ENCODE data around the gene KAT14.
"Not testable (repeated sequence)": the region's sequence is repeated elsewhere in the genome, so short reads cannot be mapped to it uniquely, and the experiment has no call there.

KAT14 gene

DNA sequence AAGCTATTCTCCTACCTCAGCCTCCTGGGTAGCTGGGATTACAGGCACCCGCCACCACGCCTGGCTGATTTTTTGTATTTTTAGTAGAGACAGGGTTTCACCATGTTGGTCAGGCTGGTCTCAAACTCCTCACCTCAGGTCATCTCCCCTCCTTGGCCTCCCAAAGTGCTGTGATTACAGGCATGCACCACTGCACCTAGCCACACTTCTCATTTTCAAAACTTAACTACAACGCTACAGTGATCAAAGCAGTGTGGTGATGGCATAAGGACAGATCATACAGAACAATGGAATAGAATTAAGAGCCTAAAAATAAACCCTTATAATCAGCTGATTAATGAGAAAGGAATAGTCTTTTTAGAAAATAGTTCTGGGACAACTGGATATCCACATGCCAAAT, 66.0 kb downstream of the KAT14 start:
- DNase-seq (ENCODE audit: insufficient read length, low spot score); FAIRE-seq: not testable (repeated sequence)

DNA sequence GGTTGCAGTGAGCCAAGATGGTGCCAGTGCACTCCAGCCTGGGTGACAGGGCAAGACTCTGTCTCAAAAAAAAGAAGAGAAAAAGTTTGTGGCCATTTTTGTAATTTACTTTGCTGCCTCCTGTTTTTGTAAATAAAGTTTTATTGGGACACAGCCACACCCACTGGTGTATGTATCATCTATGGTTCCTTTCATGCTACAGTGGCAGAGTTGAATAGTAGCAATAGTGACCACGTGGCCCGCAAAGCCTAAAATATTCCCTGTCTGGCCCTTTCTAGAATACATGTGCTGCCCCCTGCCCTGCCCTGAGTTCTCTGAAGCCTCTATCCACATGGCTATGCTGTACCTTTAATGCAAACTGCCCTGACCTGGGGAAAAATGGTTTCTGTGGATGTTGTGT, 75.3 kb downstream of the KAT14 start:
- no peak for FAIRE-seq
- DNase-seq (ENCODE audit: insufficient read length, low spot score), result no peak

DNA sequence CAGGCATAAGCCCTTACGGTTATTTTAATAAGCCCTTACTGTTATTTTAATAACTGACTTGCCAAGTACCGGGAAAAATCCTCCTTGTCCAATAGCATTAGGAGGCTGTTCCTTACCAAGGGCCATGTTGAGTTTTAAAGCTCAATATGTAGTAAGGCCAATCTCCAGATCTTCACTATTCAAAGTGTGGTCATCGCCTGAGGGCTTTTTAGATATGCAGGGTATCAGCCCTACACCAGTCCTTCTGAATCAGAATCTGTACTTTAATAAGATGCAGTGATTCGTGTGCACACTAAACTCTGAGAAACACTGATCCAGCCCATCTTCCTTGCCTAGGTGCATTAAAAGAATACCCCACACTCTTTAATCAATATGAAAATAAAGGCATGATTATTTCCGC, 77.9 kb downstream of the KAT14 start:
- DNase-seq (ENCODE audit: insufficient read length, low spot score), result no peak
- no peak for FAIRE-seq

DNA sequence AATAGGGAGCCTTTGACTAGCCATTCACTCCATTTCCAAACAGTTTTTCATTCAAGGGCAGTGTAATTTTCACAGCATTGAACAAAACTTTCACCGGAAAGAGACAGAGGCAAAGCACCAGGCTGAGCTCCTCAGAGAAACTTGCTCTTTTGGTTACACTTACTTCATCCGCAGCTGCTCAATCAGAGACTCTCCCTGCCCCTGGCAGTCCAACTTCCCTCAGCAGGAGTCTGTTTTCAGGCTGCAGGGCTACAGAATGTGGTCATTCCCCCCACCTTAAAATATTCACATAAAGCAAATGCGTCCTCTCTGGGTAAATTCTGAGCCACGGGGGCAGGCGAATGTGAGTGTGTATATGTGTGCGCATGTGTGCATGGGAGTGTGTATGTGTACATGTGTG, 80.6 kb downstream of the KAT14 start:
- DNase-seq (ENCODE audit: insufficient read length, low spot score) (no peak), FAIRE-seq (no peak)

DNA sequence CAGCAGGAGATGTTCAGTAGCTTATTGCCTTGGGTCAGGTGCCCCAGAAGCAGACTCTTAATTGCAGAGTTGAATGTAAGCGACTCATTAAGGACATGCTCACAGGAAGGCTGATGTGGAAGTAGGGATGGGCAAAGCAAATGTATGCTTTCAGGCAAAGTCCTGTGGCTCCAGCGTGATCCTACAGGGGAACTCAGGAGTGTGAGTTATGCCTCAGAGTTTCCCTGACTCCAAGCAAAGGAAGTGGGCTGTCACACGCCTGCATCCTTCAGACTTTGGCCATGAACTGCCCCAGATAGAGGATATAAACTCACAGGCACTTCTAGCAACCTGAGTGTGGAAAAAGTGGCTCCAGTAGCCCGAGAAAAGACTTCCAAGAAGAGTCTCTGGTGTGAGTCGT, 85.7 kb downstream of the KAT14 start:
- DNase-seq (ENCODE audit: insufficient read length, low spot score), result no peak
- no peak for FAIRE-seq

DNA sequence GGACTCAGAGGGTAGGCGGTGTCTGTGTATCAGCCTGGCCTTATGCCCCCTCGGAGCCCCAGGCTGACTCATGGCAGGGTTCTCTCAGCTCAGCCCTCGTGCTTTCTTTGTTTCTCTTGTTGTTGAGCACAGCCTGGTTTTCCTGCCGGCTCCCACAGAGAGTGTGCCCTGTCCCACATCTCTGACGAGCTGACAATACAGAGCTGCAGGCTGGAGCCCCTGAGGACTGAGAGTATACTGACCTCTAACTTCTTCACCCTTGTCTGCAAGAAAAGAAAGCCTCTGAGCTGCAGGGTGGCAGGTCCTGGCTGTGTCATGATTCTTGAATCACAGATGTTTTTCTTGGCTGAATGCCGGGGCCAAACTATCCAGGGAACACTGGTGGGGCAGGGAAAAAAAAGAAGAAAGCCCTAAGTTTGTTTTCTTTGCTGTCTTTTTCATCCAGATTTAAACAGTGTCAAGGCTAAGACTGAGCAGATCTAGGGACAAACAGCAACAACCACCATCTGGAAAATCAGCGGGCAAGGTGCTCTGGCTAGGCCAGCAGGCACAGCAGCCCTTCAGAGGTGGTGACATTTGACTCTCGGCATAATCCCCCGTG, 87.4 kb downstream of the KAT14 start:
- FAIRE-seq (no peak), DNase-seq (ENCODE audit: insufficient read length, low spot score) (peak; percentile 31)

DNA sequence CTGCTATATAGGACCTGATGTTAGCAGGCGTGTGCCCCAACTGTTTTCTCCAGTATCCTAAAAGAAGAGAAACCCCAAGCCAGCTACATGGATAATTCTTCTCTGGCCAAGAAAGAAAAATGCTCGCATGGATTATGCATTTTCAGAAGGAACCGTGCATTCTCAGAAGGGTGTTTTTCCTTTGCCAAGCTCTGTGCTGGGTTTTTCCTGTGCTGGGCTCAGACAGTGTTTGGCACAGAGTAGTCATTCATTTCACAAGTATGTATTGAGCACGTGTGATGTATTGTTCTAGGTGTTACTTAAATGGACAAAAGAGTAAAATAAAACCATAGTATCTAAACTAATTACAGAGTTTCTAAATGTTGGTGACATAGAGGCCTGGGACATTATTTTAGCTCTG, 88.0 kb downstream of the KAT14 start:
- DNase-seq (ENCODE audit: insufficient read length, low spot score) (no peak), FAIRE-seq (no peak)

DNA sequence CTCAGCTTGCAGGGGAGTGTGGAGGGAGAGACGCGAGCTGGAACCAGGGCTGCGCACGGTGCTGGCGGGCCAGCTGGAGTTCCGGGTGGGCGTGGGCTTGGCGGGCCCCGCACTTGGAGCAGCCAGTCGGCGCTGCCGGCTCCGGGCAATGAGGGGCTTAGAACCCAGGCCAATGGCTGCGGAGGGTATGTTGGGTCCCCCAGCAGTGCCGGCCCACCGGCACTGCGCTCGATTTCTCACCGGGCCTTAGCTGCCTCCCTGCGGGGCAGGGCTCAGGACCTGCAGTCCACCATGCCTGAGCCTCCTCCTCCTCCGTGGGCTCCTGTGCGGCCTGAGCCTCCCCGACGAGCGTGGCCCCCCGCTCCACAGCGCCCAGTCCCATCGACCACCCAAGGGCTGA, 89.1 kb downstream of the KAT14 start:
- DNase-seq (ENCODE audit: insufficient read length, low spot score); FAIRE-seq: not testable (repeated sequence)

DNA sequence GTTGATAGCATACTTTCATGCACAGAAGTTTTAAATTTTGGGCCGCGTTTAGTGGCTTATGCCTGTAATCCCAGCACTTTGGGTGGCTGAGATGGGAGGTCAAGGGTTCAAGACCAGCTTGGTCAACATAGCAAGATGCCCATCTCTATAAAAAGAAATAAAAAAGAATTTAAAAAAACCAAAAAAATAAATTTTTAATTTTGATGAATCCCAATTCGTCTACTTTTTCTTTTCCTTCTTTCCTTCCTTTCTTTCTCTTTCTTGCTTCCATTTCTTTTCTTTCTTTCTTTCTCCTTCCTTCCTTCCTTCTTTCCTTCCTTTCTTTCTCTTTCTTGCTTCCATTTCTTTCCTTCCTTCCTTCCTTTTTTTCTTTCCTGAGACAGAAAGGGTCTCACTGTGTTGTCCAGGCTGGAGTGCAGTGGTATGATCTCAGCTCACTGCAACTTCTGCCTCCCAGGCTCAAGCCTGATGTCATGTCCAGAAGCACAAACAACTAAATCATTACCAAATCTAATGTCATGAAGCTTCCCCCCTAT, 95.8 kb downstream of the KAT14 start:
- FAIRE-seq (no peak), DNase-seq (ENCODE audit: insufficient read length, low spot score) (no peak)
